ENCODE data around the gene TRAF3IP1.
"Not testable (repeated sequence)": the region's sequence is repeated elsewhere in the genome, so short reads cannot be mapped to it uniquely, and the experiment has no call there.

Gene TRAF3IP1

GRCh38 chr2:238433300-238433915 is 113.1 kb downstream of the TRAF3IP1 start:
- no peak for DNase-seq

- no peak for DNase-seq
Observed at GRCh38 chr2:238433941-238434845, 113.9 kb downstream of the TRAF3IP1 start.

GRCh38 chr2:238434846-238435751 is 114.8 kb downstream of the TRAF3IP1 start:
- DNase-seq = no peak

- DNase-seq = no peak
Observed at GRCh38 chr2:238435752-238436096, 115.4 kb downstream of the TRAF3IP1 start.

- peak; percentile 37 for DNase-seq
Observed at GRCh38 chr2:238438856-238439849, 118.8 kb downstream of the TRAF3IP1 start.

GRCh38 chr2:238439917-238440316 is 119.6 kb downstream of the TRAF3IP1 start:
- DNase-seq = no peak

GRCh38 chr2:238440331-238440730 is 120.0 kb downstream of the TRAF3IP1 start:
- DNase-seq = no peak

GRCh38 chr2:238440767-238441166 is 120.4 kb downstream of the TRAF3IP1 start:
- no peak for DNase-seq

- no peak for DNase-seq
Observed at GRCh38 chr2:238441262-238442114, 121.2 kb downstream of the TRAF3IP1 start.

- not testable (repeated sequence) for DNase-seq
Observed at GRCh38 chr2:238442257-238442656, 121.9 kb downstream of the TRAF3IP1 start.

GRCh38 chr2:238444242-238444641 is 123.9 kb downstream of the TRAF3IP1 start:
- no peak for DNase-seq

GRCh38 chr2:238445409-238446190 is 125.3 kb downstream of the TRAF3IP1 start:
- DNase-seq = no peak

GRCh38 chr2:238446371-238446770 is 126.1 kb downstream of the TRAF3IP1 start:
- DNase-seq = no peak

GRCh38 chr2:238448031-238448955 is 128.0 kb downstream of the TRAF3IP1 start:
- no peak for DNase-seq

GRCh38 chr2:238449241-238449640 is 128.9 kb downstream of the TRAF3IP1 start:
- DNase-seq = no peak

- DNase-seq = no peak
Observed at GRCh38 chr2:238449909-238450417, 129.6 kb downstream of the TRAF3IP1 start.

GRCh38 chr2:238450440-238450861 is 130.1 kb downstream of the TRAF3IP1 start:
- no peak for DNase-seq
